Caco-2 (cell line): Measurements from ENCODE around the gene LCOR. TPM values are rescaled to one million over a fixed set of nuclear protein-coding genes. Genes with fewer than 3 reads are reported as not detected.

Experiments used
- BruUV-seq: library from RNA; stranded (reverse); fragments of 400-500 nt; replicated peaks from 2 replicates; lab custom pipeline; 2021; lab: Mats Ljungman, UMichigan
- CTCF ChIA-PET: fragments of 300-600 bp; sonication (Branson Sonifier 250); formaldehyde crosslinking; loops from one replicate; lab custom pipeline; 2022; ENCODE audit warnings: antibody characterized with exemption; lab: Charles Lee
- POLR2A ChIA-PET: fragments of 300-600 bp; sonication (Branson Sonifier 250); formaldehyde crosslinking; loops from one replicate; lab custom pipeline; 2022; ENCODE audit warnings: antibody characterized with exemption; lab: Charles Lee
- DNase-seq, 2 experiments: peaks; one replicate each; pipeline versions ENCODE4 v3.0.0 to v3.0.0-alpha.2; 2020 to 2022
- H3K27me3 ChIP-seq: replicated peaks from 2 replicates; pipeline ENCODE4 v1.6.0; 2011; ENCODE audit warnings: low read length; ENCODE audit not compliant: control insufficient read depth, insufficient read depth
- H3K36me3 ChIP-seq: 2 replicates; pipeline ENCODE4 v1.5.1; 2011; ENCODE audit warnings: low read length; ENCODE audit not compliant: control insufficient read depth, insufficient read depth
- H3K4me1 ChIP-seq: fragments of 250-450 bp; sonication (Bioruptor Pico); 2 replicates; pipeline ENCODE4 v1.5.1; 2020; ENCODE audit warnings: mild to moderate bottlenecking
- H3K4me3 ChIP-seq: 2 replicates; pipeline ENCODE4 v1.5.1; 2011; ENCODE audit warnings: low read depth, mild to moderate bottlenecking, control low read depth, low read length
- H3K9me3 ChIP-seq: fragments of 250-450 bp; sonication (Bioruptor Pico); 2 replicates; pipeline ENCODE4 v1.5.1; 2020; ENCODE audit warnings: mild to moderate bottlenecking, moderate library complexity
- H3K27ac Mint-ChIP-seq: one replicate; pipeline ENCODE4 v1.8.0; 2022; ENCODE audit warnings: mixed read lengths; ENCODE audit not compliant: unreplicated experiment
- H3K27me3 Mint-ChIP-seq: one replicate; pipeline ENCODE4 v1.8.0; 2022; ENCODE audit warnings: mixed read lengths; ENCODE audit not compliant: insufficient read depth, unreplicated experiment
- H3K36me3 Mint-ChIP-seq: one replicate; pipeline ENCODE4 v1.8.0; 2022; ENCODE audit warnings: mild to moderate bottlenecking, mixed read lengths; ENCODE audit not compliant: insufficient read depth, unreplicated experiment
- H3K4me1 Mint-ChIP-seq: one replicate; pipeline ENCODE4 v1.8.0; 2022; ENCODE audit warnings: low read depth, mixed read lengths; ENCODE audit not compliant: unreplicated experiment
- H3K4me3 Mint-ChIP-seq: one replicate; pipeline ENCODE4 v1.8.0; 2022; ENCODE audit warnings: mild to moderate bottlenecking, moderate library complexity, mixed read lengths; ENCODE audit not compliant: unreplicated experiment
- H3K9me3 Mint-ChIP-seq: one replicate; pipeline ENCODE4 v1.8.0; 2022; ENCODE audit warnings: mixed read lengths; ENCODE audit not compliant: unreplicated experiment
- intact Hi-C: fragments of 100-400 bp; cut with micrococcal nuclease; formaldehyde crosslinking; loops from one replicate; pipeline ENCODE4 v1.10.0; 2022; ENCODE audit not compliant: unreplicated experiment
- total RNA-seq: library from RNA; stranded (reverse); gene quantifications from 2 replicates; pipeline ENCODE4 v1.2.3, GENCODE V29; 2022
- TF ChIP-seq, protein P1 (sequence below), 2 experiments: fragments of 200-600 bp in 1 of 2; IDR thresholded peaks; 1 replicate in 1 of 2; 2 replicates in 1 of 2; pipeline versions ENCODE4 v1.5.1 to v1.8.0; 2011 to 2022; ENCODE audit warnings: antibody characterized with exemption in 1 of 2, control low read depth in 1 of 2, inconsistent platforms in 1 of 2, low read depth in 1 of 2, low read length in 1 of 2, mild to moderate bottlenecking in 1 of 2, moderate library complexity in 1 of 2; ENCODE audit not compliant: insufficient read depth in 1 of 2, severe bottlenecking in 1 of 2, unreplicated experiment in 1 of 2

The LCOR gene
- total RNA-seq, 1 experiment from 2014 or later, result 51.8 TPM

DNA sequence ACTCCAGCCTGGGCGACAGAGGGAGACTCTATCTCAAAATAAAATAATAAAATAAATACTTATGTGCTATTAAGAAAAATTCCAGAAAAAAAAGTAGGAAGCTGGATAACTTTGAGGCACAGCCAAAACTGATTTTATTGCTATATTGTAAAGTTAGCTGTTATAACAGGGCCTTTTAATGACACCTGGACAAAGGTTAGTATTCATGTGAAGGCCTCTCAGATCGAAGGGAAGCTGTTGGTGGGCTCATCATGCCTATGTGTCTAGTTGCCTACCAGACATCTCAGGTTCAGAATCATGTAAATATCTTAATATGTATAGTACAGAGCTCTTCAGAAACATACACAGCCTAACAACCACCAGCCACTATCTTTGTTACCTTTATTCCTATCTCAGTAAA lies 143.0 kb downstream of the LCOR start:
- Histone ChIP-seq H3K27me3 (no peaks in the 10 kb centered on the region), H3K4me3 (no peak overlapping the region), H3K9me3 (no peaks in the 10 kb centered on the region), H3K4me1 (peaks cover 22% of the 10 kb centered on the region), H3K36me3 (no peaks in the 10 kb centered on the region)
- Mint-ChIP-seq H3K4me3 (no peak overlapping the region), H3K27me3 (no peaks in the 10 kb centered on the region), H3K27ac (no peak overlapping the region), H3K9me3 (no peaks in the 10 kb centered on the region), H3K36me3 (peaks cover 11% of the 10 kb centered on the region), H3K4me1 (peaks cover 21% of the 10 kb centered on the region)
- TF ChIP-seq, protein P1, sequence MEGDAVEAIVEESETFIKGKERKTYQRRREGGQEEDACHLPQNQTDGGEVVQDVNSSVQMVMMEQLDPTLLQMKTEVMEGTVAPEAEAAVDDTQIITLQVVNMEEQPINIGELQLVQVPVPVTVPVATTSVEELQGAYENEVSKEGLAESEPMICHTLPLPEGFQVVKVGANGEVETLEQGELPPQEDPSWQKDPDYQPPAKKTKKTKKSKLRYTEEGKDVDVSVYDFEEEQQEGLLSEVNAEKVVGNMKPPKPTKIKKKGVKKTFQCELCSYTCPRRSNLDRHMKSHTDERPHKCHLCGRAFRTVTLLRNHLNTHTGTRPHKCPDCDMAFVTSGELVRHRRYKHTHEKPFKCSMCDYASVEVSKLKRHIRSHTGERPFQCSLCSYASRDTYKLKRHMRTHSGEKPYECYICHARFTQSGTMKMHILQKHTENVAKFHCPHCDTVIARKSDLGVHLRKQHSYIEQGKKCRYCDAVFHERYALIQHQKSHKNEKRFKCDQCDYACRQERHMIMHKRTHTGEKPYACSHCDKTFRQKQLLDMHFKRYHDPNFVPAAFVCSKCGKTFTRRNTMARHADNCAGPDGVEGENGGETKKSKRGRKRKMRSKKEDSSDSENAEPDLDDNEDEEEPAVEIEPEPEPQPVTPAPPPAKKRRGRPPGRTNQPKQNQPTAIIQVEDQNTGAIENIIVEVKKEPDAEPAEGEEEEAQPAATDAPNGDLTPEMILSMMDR (IDR thresholded peaks at IDR 0.05; ENCODE audit: insufficient read depth in 1 of 2, low read depth in 1 of 2, low read length in 1 of 2, severe bottlenecking in 1 of 2, unreplicated experiment in 1 of 2), result no peak
- intact Hi-C loops, result no loop called here
- DNase-seq, result no peak
- POLR2A ChIA-PET, result no interaction called here
- CTCF ChIA-PET, result interaction anchor here (1.4 kb wide), 1 partner anchor 50 kb away, joined by 3 read pairs; no protein-coding TSS in a partner anchor
- BruUV-seq, result no TSS peak

DNA sequence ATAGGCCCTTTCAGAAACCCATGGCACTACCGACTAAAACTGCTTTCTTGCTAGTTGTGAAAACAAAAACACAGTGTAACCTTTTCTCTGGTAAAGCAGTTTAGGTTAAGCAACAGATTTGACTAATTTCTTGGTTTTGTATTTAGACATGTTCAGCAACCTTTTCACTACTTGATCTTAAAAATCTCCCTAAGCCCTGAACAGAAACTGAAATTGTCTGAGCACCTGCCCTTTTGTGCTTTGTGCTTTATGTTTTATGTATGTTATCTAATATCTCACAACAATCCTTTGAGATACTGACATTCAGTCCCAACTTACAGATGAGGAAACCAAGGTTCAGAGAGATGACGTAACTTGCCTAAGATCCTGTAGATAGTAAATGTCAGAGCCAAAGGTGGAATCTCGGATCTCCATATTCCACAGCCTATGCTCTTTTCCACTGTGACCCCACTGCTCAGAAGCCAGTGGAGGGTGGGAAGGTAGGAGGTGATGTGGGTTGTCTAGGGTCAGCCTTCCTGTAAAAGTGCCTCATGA lies 146.6 kb downstream of the LCOR start:
- POLR2A ChIA-PET, result no interaction called here
- H3K9me3 ChIP-seq, result no peaks in the 10 kb centered on the region

DNA sequence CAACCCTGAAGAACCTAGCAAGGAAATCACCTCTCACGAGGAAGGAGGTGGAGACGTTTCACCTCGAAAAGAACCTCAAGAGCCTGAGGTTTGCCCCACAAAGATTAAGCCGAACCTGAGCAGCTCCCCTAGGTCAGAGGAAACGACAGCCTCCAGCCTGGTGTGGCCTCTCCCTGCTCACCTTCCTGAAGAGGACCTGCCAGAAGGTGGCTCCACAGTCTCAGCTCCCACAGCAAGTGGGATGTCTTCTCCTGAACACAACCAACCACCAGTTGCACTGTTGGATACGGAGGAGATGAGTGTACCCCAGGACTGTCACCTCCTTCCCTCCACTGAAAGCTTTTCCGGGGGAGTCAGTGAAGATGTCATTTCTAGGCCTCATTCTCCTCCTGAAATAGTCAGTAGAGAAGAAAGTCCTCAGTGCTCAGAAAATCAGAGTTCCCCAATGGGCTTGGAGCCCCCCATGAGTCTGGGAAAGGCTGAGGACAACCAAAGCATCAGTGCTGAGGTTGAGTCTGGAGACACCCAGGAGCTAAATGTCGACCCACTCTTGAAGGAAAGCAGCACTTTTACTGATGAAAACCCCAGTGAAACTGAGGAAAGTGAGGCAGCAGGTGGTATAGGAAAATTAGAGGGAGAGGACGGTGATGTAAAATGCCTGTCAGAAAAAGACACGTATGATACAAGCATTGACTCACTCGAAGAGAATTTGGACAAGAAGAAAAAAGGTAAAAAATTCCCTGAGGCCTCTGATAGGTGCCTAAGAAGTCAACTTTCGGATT lies 150.2 kb downstream of the LCOR start:
- H3K36me3 Mint-ChIP-seq, result peaks cover 28% of the 10 kb centered on the region
- no peaks in the 10 kb centered on the region for H3K9me3 Mint-ChIP-seq
- TF ChIP-seq, protein P1 (IDR thresholded peaks at IDR 0.05; ENCODE audit: insufficient read depth in 1 of 2, low read depth in 1 of 2, low read length in 1 of 2, severe bottlenecking in 1 of 2, unreplicated experiment in 1 of 2), result no peak
- ChIA-PET POLR2A (no interaction called here), CTCF (no interaction called here)
- Histone ChIP-seq H3K9me3 (no peaks in the 10 kb centered on the region), H3K36me3 (no peaks in the 10 kb centered on the region; the same call in 1 of the 2 replicates), H3K27me3 (no peaks in the 10 kb centered on the region), H3K4me1 (no peaks in the 10 kb centered on the region), H3K4me3 (no peak overlapping the region)
- no peaks in the 10 kb centered on the region for H3K4me1 Mint-ChIP-seq
- DNase-seq, result no peak
- intact Hi-C loops, result no loop called here
- no peaks in the 10 kb centered on the region for H3K27me3 Mint-ChIP-seq
- H3K27ac Mint-ChIP-seq, result no peak overlapping the region
- no peak overlapping the region for H3K4me3 Mint-ChIP-seq
- BruUV-seq, result no TSS peak

More for the DNA sequence above, 146.6 kb downstream of the LCOR start:
- no TSS peak for BruUV-seq
- H3K9me3 Mint-ChIP-seq, result no peaks in the 10 kb centered on the region
- Histone ChIP-seq H3K4me1 (peaks cover 7% of the 10 kb centered on the region), H3K27me3 (no peaks in the 10 kb centered on the region), H3K4me3 (no peak overlapping the region), H3K36me3 (no peaks in the 10 kb centered on the region)
- no peak overlapping the region for H3K27ac Mint-ChIP-seq
- CTCF ChIA-PET, result no interaction called here
- TF ChIP-seq, protein P1 (IDR thresholded peaks at IDR 0.05; ENCODE audit: insufficient read depth in 1 of 2, low read depth in 1 of 2, low read length in 1 of 2, severe bottlenecking in 1 of 2, unreplicated experiment in 1 of 2), result no peak
- no peaks in the 10 kb centered on the region for H3K27me3 Mint-ChIP-seq
- intact Hi-C loops, result no loop called here
- peaks cover 28% of the 10 kb centered on the region for H3K36me3 Mint-ChIP-seq
- no peak for DNase-seq
- H3K4me3 Mint-ChIP-seq, result no peak overlapping the region
- H3K4me1 Mint-ChIP-seq, result peaks cover 8% of the 10 kb centered on the region
